Gastroesophageal sphincter (tissue), 3 donors: Measurements from ENCODE around the gene LRBA.

Source experiments
- EP300 ChIP-seq: sonication (generic); formaldehyde crosslinking; IDR thresholded peaks from one replicate; pipeline ENCODE4 v1.6.1; 2017; ENCODE audit warnings: antibody characterized with exemption, mild to moderate bottlenecking
- POLR2A ChIP-seq, 2 donors: fragments of 450-650 bp; IDR thresholded peaks; one replicate each; pipeline ENCODE4 v1.6.1; 2017; ENCODE audit warnings: antibody characterized with exemption in 2 of 2, mild to moderate bottlenecking in 2 of 2, moderate library complexity in 1 of 2
- POLR2AphosphoS5 ChIP-seq: sonication (generic); formaldehyde crosslinking; IDR thresholded peaks from one replicate; pipeline ENCODE4 v1.6.1; 2017; ENCODE audit warnings: antibody characterized with exemption
- TF ChIP-seq, protein P1 (sequence below), 4 experiments: fragments of 200-600 bp in 2 of 4; fragments of 450-650 bp in 2 of 4; sonication (generic) in 1 of 4; IDR thresholded peaks; one replicate each; pipeline ENCODE4 v1.5.1; 2017 to 2019; ENCODE audit warnings: antibody characterized with exemption in 4 of 4, mild to moderate bottlenecking in 2 of 4, moderate library complexity in 2 of 4

DNA sequence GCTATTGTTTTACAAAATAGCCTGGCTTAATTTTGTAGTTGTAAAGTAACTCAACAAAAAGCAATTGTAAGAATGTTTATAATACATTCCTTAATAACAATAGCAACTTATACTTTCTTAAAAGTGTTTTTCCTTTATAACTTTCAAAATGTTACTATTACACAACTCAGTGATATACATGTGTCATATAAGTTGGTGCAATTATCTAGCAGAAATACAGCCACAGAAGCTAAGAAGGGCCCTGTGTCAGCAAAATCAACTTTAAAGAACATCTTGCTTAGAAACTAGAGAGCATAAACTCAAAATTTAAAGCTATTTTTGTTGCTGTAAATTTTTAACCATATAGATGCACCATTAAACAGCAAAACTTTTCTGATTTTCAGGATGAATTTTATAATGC lies 474.5 kb downstream of the LRBA start:
- TF ChIP-seq, protein P1, sequence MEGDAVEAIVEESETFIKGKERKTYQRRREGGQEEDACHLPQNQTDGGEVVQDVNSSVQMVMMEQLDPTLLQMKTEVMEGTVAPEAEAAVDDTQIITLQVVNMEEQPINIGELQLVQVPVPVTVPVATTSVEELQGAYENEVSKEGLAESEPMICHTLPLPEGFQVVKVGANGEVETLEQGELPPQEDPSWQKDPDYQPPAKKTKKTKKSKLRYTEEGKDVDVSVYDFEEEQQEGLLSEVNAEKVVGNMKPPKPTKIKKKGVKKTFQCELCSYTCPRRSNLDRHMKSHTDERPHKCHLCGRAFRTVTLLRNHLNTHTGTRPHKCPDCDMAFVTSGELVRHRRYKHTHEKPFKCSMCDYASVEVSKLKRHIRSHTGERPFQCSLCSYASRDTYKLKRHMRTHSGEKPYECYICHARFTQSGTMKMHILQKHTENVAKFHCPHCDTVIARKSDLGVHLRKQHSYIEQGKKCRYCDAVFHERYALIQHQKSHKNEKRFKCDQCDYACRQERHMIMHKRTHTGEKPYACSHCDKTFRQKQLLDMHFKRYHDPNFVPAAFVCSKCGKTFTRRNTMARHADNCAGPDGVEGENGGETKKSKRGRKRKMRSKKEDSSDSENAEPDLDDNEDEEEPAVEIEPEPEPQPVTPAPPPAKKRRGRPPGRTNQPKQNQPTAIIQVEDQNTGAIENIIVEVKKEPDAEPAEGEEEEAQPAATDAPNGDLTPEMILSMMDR (IDR thresholded peaks at IDR 0.05): no peak
- no peak for TF ChIP-seq POLR2AphosphoS5
- no peak for TF ChIP-seq POLR2A (IDR thresholded peaks at IDR 0.05)
- no peak for TF ChIP-seq EP300
